Muscle of leg (tissue), 11 donors: ENCODE measurements around the gene TRIM66. TPM values are rescaled to one million over a fixed set of nuclear protein-coding genes. Genes with fewer than 3 reads are reported as not detected.

Source experiments
- DNase-seq: peaks from one replicate; pipeline ENCODE4 v3.0.0; 2013
- H3K27ac ChIP-seq: one replicate; pipeline ENCODE4 v1.5.1; 2013; ENCODE audit warnings: mild to moderate bottlenecking, low read length, control low read depth
- H3K27me3 ChIP-seq: one replicate; pipeline ENCODE4 v1.6.1; 2013; ENCODE audit warnings: low read length; ENCODE audit not compliant: control insufficient read depth, insufficient read depth
- H3K36me3 ChIP-seq: one replicate; pipeline ENCODE4 v1.6.1; 2013; ENCODE audit warnings: low read length; ENCODE audit not compliant: control insufficient read depth, insufficient read depth
- H3K4me1 ChIP-seq: one replicate; pipeline ENCODE4 v1.6.1; 2013; ENCODE audit warnings: low read length; ENCODE audit not compliant: control insufficient read depth, insufficient read depth
- H3K4me3 ChIP-seq: one replicate; pipeline ENCODE4 v1.5.1; 2013; ENCODE audit warnings: low read length, control low read depth
- H3K9me3 ChIP-seq: replicated peaks from 2 replicates; pipeline ENCODE4 v1.6.1; 2013; ENCODE audit warnings: low read depth, low read length; ENCODE audit not compliant: control insufficient read depth
- WGBS: methylation state at CpG from one replicate; pipeline ENCODE4 v1.1.5; 2013; ENCODE audit warnings: missing lambda C conversion rate; ENCODE audit not compliant: insufficient coverage; 5-methylcytosine and 5-hydroxymethylcytosine counted together
- polyA plus RNA-seq, 8 donors: library from polyadenylated mRNA; unstranded; fragments of 120-200 nt; gene quantifications; one replicate each; pipeline versions ENCODE4 v1.2.1 to v1.2.3, GENCODE V29; 2013; ENCODE audit warnings: inconsistent platforms in 1 of 8, low replicate concordance in 1 of 8; ENCODE audit not compliant: insufficient read length in 8 of 8, insufficient read depth in 1 of 8
- total RNA-seq: library from RNA; stranded (reverse); fragments of 120-200 nt; gene quantifications from one replicate; pipeline ENCODE4 v1.2.4, GENCODE V29; 2013

The TRIM66 gene
- total and polyA plus RNA-seq, 9 donors = 1.0 to 5.8 (median 2.8) TPM

DNA sequence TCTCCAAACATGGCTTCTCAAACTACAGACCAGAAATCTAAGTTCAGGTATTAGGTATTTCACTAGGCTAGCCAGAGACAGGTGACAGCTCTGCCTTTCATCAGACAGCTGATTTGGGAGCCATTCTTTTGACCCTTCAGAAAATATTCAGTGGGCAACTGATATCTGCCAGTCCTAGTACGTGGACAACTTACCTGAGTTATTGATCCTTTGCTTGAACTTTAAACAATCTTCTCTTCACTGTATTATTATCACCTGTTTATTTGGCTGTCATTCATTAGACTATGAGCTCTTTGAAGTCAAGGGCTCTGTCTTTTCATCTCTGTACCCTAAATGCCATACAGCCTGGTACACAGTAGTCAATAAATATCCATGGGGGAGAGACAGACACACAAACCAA, 17.2 kb downstream of the TRIM66 start:
- DNase-seq = no peak
- no peak overlapping the region for H3K4me3 ChIP-seq
- no peak overlapping the region for H3K27ac ChIP-seq
- no peaks in the 10 kb centered on the region for H3K27me3 ChIP-seq
- peaks cover 2% of the 10 kb centered on the region for H3K4me1 ChIP-seq
- no CpG with 5 or more reads among the region's 1 CpG for WGBS
- no peaks in the 10 kb centered on the region for H3K36me3 ChIP-seq
- H3K9me3 ChIP-seq = no peaks in the 10 kb centered on the region

DNA sequence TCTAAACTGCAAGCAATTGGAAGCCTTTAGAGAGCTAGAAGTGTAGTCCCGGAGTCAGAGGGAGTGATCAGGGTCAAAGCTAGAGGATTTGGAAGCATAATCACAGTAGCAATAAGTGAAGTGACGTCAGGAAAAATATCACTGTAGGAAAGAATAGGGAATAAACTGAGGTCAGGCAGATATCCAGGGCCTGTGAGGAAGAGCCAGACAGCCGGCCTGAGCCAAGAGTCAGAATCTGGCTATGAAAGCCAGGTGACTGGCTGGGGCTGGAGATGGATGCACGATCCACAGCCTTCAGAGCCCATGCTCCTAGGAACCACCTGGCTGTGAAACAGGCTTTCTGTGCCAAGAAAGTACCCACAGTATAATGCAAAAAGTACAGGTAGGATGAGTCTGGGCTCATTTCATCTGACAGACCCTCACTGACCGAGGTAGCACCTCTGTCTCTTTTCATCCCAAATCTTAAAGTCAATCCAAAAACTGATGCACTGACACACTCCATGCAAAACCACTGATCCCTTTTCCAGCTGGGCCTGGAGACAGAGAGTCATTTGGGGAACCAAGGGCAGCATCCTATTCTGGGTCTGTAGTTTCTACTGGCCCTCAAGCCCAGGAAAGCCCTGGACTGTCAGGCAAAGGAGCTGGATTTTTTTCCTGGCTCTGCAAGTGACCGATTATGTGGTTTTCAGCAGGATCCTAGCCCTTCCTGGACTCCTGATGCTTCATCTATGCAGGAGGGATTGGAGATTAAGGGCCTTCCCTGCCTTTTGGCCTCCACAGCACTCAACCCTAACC, 21.3 kb downstream of the TRIM66 start:
- 35% methylated on average over 5 of the region's 6 CpGs for WGBS
- Histone ChIP-seq H3K9me3 (no peaks in the 10 kb centered on the region), H3K4me3 (no peak overlapping the region), H3K36me3 (no peaks in the 10 kb centered on the region), H3K27ac (peak overlapping the region; percentile 23), H3K27me3 (no peaks in the 10 kb centered on the region), H3K4me1 (peaks cover 15% of the 10 kb centered on the region)
- DNase-seq = peak; percentile 80

DNA sequence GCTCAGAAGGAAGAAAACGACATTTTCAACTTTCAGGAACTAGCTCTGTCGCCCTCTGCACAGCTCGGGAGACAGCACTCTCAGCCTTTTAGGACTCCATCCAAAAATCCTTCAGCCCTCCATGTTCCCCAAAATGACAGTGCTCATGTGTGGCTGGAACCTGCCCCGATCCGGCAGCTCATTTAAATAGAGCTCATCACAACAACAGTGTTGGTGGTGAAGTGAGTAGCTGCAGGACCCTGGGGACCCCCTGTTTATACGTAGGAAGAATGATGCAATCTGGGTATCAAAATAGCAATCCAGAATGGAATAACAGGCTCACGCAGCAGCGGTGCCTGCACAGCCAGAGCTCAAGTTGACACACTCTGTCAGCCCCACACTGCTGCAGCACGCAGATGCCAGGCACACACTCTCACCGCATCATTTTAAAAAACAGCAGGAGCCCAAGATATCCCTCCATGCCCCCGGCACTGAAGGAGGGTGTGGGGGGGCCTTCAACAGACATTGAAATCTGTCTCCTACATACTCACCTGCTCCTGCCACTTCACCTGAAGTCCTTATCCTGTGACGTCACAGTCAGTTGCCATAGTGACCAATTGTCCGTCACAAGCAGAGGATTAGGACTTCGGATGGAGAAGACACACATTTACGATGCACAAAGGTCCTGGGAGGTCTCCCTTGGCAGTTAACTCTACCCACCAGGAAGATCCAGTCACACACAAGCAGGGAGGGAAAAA, 24.0 kb downstream of the TRIM66 start:
- Histone ChIP-seq H3K36me3 (no peaks in the 10 kb centered on the region), H3K4me3 (no peak overlapping the region), H3K27ac (no peak overlapping the region), H3K9me3 (no peaks in the 10 kb centered on the region), H3K27me3 (no peaks in the 10 kb centered on the region), H3K4me1 (peaks cover 15% of the 10 kb centered on the region)
- WGBS = 31% methylated on average over 11 of the region's 15 CpGs
- DNase-seq = peak; percentile 79

- Histone ChIP-seq H3K4me3 (no peak overlapping the region), H3K9me3 (no peaks in the 10 kb centered on the region), H3K27ac (no peak overlapping the region), H3K4me1 (peaks cover 15% of the 10 kb centered on the region), H3K36me3 (no peaks in the 10 kb centered on the region), H3K27me3 (no peaks in the 10 kb centered on the region)
- no CpG with 5 or more reads among the region's 2 CpGs for WGBS
- no peak for DNase-seq
Measured at GRCh38 chr11:8656291-8656690, 26.2 kb downstream of the TRIM66 start.

- no peak for DNase-seq
- no peaks in the 10 kb centered on the region for H3K27me3 ChIP-seq
- H3K36me3 ChIP-seq = no peaks in the 10 kb centered on the region
- peaks cover 12% of the 10 kb centered on the region for H3K4me1 ChIP-seq
- H3K27ac ChIP-seq = no peak overlapping the region
- 83% methylated on average over 1 of the region's 4 CpGs for WGBS
- H3K9me3 ChIP-seq = no peaks in the 10 kb centered on the region
- H3K4me3 ChIP-seq = no peak overlapping the region
Measured at GRCh38 chr11:8654503-8654902, 28.0 kb downstream of the TRIM66 start.

- Histone ChIP-seq H3K36me3 (peaks cover 4% of the 10 kb centered on the region), H3K4me3 (no peak overlapping the region), H3K4me1 (no peaks in the 10 kb centered on the region), H3K27me3 (no peaks in the 10 kb centered on the region), H3K9me3 (no peaks in the 10 kb centered on the region), H3K27ac (no peak overlapping the region)
- DNase-seq = no peak
- WGBS = 82% methylated on average over 1 of the region's 3 CpGs
Measured at GRCh38 chr11:8652140-8652539, 30.3 kb downstream of the TRIM66 start.

DNA sequence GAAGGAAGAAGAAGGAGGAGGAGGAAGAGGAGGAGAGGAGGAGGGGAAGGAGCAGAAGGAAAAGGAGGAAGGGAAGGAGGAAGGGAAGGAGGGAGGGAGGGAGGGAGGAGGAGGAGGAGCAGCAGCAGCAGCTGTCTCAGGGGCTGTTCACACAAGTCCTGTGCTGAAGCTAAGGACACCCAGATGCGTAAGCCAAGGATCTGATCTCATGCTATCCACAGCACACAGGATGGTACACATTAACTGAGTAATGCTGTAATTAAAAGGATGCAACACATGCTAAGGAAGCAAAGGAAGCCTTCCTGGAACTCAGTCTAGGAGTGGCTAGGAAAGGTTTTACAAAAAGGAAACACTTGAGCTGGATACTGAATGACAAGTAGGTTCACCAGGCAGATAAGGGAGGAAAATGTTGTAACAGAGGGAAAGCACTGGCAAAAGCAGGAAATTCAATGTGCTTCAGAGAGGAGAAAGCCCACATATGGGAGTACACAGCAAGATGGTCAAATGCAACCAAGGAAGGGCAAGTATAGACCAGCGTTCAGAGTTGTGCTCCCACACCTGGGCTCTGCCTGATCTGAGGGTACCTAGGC, 32.0 kb downstream of the TRIM66 start:
- Histone ChIP-seq H3K4me3 (no peak overlapping the region), H3K9me3 (no peaks in the 10 kb centered on the region), H3K27ac (no peak overlapping the region), H3K27me3 (no peaks in the 10 kb centered on the region), H3K4me1 (no peaks in the 10 kb centered on the region), H3K36me3 (peaks cover 11% of the 10 kb centered on the region)
- no peak for DNase-seq
- WGBS = 100% methylated on average over 1 of the region's 2 CpGs

DNA sequence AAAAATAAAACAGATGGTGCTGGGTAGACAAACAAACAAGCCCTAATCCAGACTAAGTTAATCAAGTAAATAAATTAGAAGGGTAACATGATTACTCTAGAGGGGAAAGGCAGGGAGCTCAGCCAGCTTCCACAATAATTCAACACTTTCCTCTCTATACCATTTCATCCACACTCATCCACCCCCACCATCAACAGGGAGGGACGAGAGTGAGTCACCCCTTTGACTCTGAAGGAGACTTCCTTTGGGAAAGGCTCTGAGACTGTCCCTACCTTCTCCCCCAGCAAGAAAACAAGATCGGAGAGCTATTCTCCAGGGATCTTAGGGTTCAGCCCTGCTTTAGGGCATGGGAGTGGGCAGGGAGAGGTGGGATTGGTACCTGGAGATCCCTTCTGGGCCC, 33.1 kb downstream of the TRIM66 start:
- Histone ChIP-seq H3K36me3 (peaks cover 17% of the 10 kb centered on the region), H3K4me3 (no peak overlapping the region), H3K4me1 (no peaks in the 10 kb centered on the region), H3K27ac (no peak overlapping the region), H3K27me3 (no peaks in the 10 kb centered on the region), H3K9me3 (no peaks in the 10 kb centered on the region)
- WGBS = no CpG with 5 or more reads among the region's 2 CpGs
- DNase-seq = no peak

GRCh38 chr11:8646873-8647272, 35.6 kb downstream of the TRIM66 start:
- Histone ChIP-seq H3K36me3 (peaks cover 30% of the 10 kb centered on the region), H3K4me1 (no peaks in the 10 kb centered on the region), H3K4me3 (no peak overlapping the region), H3K27ac (no peak overlapping the region), H3K9me3 (no peaks in the 10 kb centered on the region), H3K27me3 (no peaks in the 10 kb centered on the region)
- 100% methylated on average over 1 of the region's 4 CpGs for WGBS
- DNase-seq = no peak

DNA sequence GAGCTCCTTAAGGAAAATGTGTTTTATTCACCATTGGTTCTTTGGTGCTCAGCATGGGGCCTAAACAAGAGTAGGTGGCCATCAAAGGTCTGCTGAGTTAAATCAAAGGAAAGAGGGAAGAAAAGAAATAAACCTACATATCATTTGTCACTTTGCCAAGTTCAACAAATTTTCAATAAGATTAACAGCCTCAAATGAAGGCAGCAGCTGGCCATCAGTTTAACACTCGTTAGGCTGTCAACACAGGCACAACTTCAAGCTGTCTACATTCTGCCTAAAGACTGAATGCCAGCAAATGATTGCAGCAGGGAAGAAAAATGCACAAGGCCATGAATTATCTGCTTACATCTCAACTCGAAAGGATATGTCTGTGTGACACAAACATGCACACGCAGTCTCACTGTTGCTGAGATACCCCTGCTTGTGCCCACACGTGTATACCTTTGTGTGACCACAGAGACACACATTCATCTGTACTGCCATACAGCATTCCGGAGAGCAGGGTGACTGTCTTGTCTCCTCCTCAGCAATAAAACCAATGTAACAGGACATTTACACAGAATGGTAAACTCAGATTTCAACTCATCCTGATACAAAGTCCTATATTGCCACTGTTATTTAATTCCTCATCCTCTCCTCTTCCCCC, 40.1 kb downstream of the TRIM66 start:
- H3K36me3 ChIP-seq = peaks cover 44% of the 10 kb centered on the region

More for the DNA sequence above, 40.1 kb downstream of the TRIM66 start:
- DNase-seq = no peak
- no peaks in the 10 kb centered on the region for H3K27me3 ChIP-seq
- H3K4me1 ChIP-seq = no peaks in the 10 kb centered on the region
- no peaks in the 10 kb centered on the region for H3K9me3 ChIP-seq
- H3K4me3 ChIP-seq = no peak overlapping the region
- no peak overlapping the region for H3K27ac ChIP-seq
- WGBS = 65% methylated on average over 5 of the region's 5 CpGs
